K562 (cell line): ENCODE data around the gene SMIM36. TPM values are rescaled to one million over a fixed set of nuclear protein-coding genes. Genes with fewer than 3 reads are reported as not detected.

Source experiments
- ATF7 ChIP-seq: fragments of 450-650 bp; IDR thresholded peaks from 2 replicates; pipeline ENCODE4 v1.7.1; 2014; ENCODE audit warnings: mild to moderate bottlenecking, moderate library complexity
- JUN ChIP-seq, 2 experiments: sonication (generic) in 1 of 2; formaldehyde crosslinking in 1 of 2; IDR thresholded peaks; 2 replicates each; pipeline versions ENCODE4 v1.6.1 to v1.8.0; 2012 to 2022; ENCODE audit warnings: borderline replicate concordance in 2 of 2, mild to moderate bottlenecking in 2 of 2, improper control_type of control experiment in 1 of 2, low read depth in 1 of 2, low read length in 1 of 2, missing genetic modification reagents in 1 of 2
- NR0B1 ChIP-seq: fragments of 450-650 bp; IDR thresholded peaks from one replicate; pipeline ENCODE4 v1.6.1; 2018; ENCODE audit warnings: mild to moderate bottlenecking, moderate library complexity; ENCODE audit not compliant: partially characterized antibody
- ZBTB40 ChIP-seq, 2 experiments: fragments of 450-650 bp in 1 of 2; sonication (generic) in 1 of 2; formaldehyde crosslinking in 1 of 2; IDR thresholded peaks; 2 replicates each; pipeline versions ENCODE4 v1.7.1 to v1.9.0; 2016 to 2022; ENCODE audit warnings: inconsistent platforms in 1 of 2, mild to moderate bottlenecking in 1 of 2, missing genetic modification reagents in 1 of 2
- ZNF384 ChIP-seq: IDR thresholded peaks from 2 replicates; pipeline ENCODE4 v1.6.1; 2012; ENCODE audit warnings: low read depth, low read length, improper control_type of control experiment
- ZNF444 ChIP-seq: fragments of 250-450 bp; sonication (Bioruptor Pico); IDR thresholded peaks from 2 replicates; pipeline ENCODE4 v1.4.0; 2020; ENCODE audit warnings: mild to moderate bottlenecking, moderate library complexity
- ZNF830 ChIP-seq: fragments of 250-450 bp; sonication (Bioruptor Pico); IDR thresholded peaks from 2 replicates; pipeline ENCODE4 v1.5.0; 2021; ENCODE audit warnings: mild to moderate bottlenecking
- polyA plus RNA-seq, 8 experiments: library from polyadenylated mRNA; depleted of rRNA in 4 of 8; stranded (reverse) in 5 of 8; unstranded in 3 of 8; fragments of >200 nt; fragmentation: Nextera tagmentation in 2 of 8; fragmentation: Illumina TruSeq in 1 of 8; extraction: Ambion mirVana in 2 of 8; extraction: Trizol in 1 of 8; gene quantifications; 2 replicates each; pipeline versions ENCODE4 v1.2.1 to v1.2.3, GENCODE V29; 2011 to 2014; ENCODE audit warnings: inconsistent platforms in 1 of 8, missing spikeins in 1 of 8
- total RNA-seq, 7 experiments: library from RNA; depleted of rRNA in 6 of 7; stranded (reverse); fragments of >200 nt in 6 of 7; fragmentation: Illumina TruSeq in 2 of 7; extraction: Trizol in 2 of 7; gene quantifications; 2 replicates each; pipeline versions ENCODE4 v1.2.1 to v1.2.3, GENCODE V29; 2011 to 2021; ENCODE audit warnings: low replicate concordance in 1 of 7
- TF ChIP-seq, protein P1 (sequence below): fragments of 450-650 bp; IDR thresholded peaks from 2 replicates; pipeline ENCODE4 v1.6.1; 2018; ENCODE audit not compliant: partially characterized antibody

SMIM36 gene
- total and polyA plus RNA-seq, 9 of the 15 experiments (the other 6 are each of a cell fraction or from before 2014, with no cell fraction given), result not detected

DNA sequence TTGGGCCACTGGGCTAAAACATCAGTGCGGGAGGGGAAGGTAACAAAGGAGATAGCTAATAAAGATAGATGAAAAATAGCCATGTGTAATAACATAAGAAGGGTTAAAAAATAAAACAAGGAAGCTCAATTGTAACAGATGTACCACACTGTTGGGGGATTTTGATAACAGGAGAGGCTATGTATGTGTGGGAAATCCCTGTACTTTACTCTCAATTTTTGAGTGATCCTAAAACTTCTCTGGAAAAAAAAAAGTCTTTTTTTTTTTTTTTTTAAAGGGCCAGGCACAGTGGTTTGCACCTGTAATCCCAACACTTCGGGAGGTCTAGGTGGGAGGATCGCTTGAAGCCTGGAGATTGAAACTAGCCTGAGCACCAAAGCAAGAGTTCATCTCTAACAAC, 87.7 kb downstream of the SMIM36 start (continued):
- TF ChIP-seq ZBTB40 (IDR thresholded peaks at IDR 0.05) (peak; percentile 73), ZBTB40 (CRISPR knock-in tag; IDR thresholded peaks at IDR 0.05) (no peak), ZNF444 (CRISPR knock-in tag) (no peak), ZNF830 (CRISPR knock-in tag) (no peak), JUN (IDR thresholded peaks at IDR 0.05; ENCODE audit: borderline replicate concordance, low read depth, low read length) (no peak), JUN (CRISPR knock-in tag; IDR thresholded peaks at IDR 0.05; ENCODE audit: borderline replicate concordance) (no peak), NR0B1 (no peak), ATF7 (no peak), ZNF384 (peak; percentile 65)
- TF ChIP-seq, protein P1, sequence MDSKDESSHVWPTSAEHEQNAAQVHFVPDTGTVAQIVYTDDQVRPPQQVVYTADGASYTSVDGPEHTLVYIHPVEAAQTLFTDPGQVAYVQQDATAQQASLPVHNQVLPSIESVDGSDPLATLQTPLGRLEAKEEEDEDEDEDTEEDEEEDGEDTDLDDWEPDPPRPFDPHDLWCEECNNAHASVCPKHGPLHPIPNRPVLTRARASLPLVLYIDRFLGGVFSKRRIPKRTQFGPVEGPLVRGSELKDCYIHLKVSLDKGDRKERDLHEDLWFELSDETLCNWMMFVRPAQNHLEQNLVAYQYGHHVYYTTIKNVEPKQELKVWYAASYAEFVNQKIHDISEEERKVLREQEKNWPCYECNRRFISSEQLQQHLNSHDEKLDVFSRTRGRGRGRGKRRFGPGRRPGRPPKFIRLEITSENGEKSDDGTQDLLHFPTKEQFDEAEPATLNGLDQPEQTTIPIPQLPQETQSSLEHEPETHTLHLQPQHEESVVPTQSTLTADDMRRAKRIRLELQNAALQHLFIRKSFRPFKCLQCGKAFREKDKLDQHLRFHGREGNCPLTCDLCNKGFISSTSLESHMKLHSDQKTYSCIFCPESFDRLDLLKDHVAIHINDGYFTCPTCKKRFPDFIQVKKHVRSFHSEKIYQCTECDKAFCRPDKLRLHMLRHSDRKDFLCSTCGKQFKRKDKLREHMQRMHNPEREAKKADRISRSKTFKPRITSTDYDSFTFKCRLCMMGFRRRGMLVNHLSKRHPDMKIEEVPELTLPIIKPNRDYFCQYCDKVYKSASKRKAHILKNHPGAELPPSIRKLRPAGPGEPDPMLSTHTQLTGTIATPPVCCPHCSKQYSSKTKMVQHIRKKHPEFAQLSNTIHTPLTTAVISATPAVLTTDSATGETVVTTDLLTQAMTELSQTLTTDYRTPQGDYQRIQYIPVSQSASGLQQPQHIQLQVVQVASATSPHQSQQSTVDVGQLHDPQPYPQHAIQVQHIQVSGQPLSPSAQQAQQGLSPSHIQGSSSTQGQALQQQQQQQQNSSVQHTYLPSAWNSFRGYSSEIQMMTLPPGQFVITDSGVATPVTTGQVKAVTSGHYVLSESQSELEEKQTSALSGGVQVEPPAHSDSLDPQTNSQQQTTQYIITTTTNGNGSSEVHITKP, result peak; percentile 51
